ENCODE data around the gene ELF3. TPM values are rescaled to one million over a fixed set of nuclear protein-coding genes. Genes with fewer than 3 reads are reported as not detected.

ELF3 gene
- total RNA-seq, 1 donor, result under 0.01 TPM

GRCh38 chr1:202029171-202029665 lies 18.8 kb downstream of the ELF3 start:
- Histone ChIP-seq H3K4me2 (ENCODE audit: insufficient read depth, low read length) (peak overlapping the region; percentile 27), H4K20me1 (ENCODE audit: insufficient read depth, low read length) (no peaks in the 10 kb centered on the region), H3K4me1 (ENCODE audit: insufficient read depth, low read length) (peaks cover 12% of the 10 kb centered on the region), H3K27ac (ENCODE audit: low read depth, low read length) (peak overlapping the region; percentile 7), H3K9me3 (ENCODE audit: low read depth, low read length) (no peaks in the 10 kb centered on the region), H3K79me2 (ENCODE audit: insufficient read depth, low read length) (no peaks in the 10 kb centered on the region), H3K4me3 (ENCODE audit: insufficient read depth, low read length) (no peak overlapping the region), H2AFZ (ENCODE audit: low read length) (no peak overlapping the region), H3K36me3 (ENCODE audit: insufficient read depth, low read length) (no peaks in the 10 kb centered on the region), H3K27me3 (ENCODE audit: insufficient read depth, low read length) (no peaks in the 10 kb centered on the region)
- TF ChIP-seq CTCF (IDR thresholded peaks at IDR 0.05; ENCODE audit: extremely low read depth, low read depth, low read length), result no peak
- peak; percentile 94 for DNase-seq (ENCODE audit: insufficient read length, low spot score, missing footprints)

- no peak for TF ChIP-seq CTCF (IDR thresholded peaks at IDR 0.05; ENCODE audit: extremely low read depth, low read depth, low read length)
- no peaks in the 10 kb centered on the region for H3K9me3 ChIP-seq (ENCODE audit: low read depth, low read length)
- H3K36me3 ChIP-seq (ENCODE audit: insufficient read depth, low read length), result no peaks in the 10 kb centered on the region
- H3K4me3 ChIP-seq (ENCODE audit: insufficient read depth, low read length), result no peak overlapping the region
- no peaks in the 10 kb centered on the region for H3K79me2 ChIP-seq (ENCODE audit: insufficient read depth, low read length)
- H3K27ac ChIP-seq (ENCODE audit: low read depth, low read length), result peak overlapping the region; percentile 7
- no peak for DNase-seq (ENCODE audit: insufficient read length, low spot score, missing footprints)
- no peaks in the 10 kb centered on the region for H3K27me3 ChIP-seq (ENCODE audit: insufficient read depth, low read length)
- no peak overlapping the region for H2AFZ ChIP-seq (ENCODE audit: low read length)
- no peaks in the 10 kb centered on the region for H4K20me1 ChIP-seq (ENCODE audit: insufficient read depth, low read length)
- peak overlapping the region; percentile 27 for H3K4me2 ChIP-seq (ENCODE audit: insufficient read depth, low read length)
- H3K4me1 ChIP-seq (ENCODE audit: insufficient read depth, low read length), result peaks cover 16% of the 10 kb centered on the region
These were observed 19.3 kb downstream of the ELF3 start for GRCh38 chr1:202029727-202030126.

GRCh38 chr1:202031796-202032195 lies 21.4 kb downstream of the ELF3 start:
- H3K27ac ChIP-seq (ENCODE audit: low read depth, low read length), result no peak overlapping the region
- H3K36me3 ChIP-seq (ENCODE audit: insufficient read depth, low read length), result no peaks in the 10 kb centered on the region
- no peak overlapping the region for H3K4me2 ChIP-seq (ENCODE audit: insufficient read depth, low read length)
- no peaks in the 10 kb centered on the region for H3K27me3 ChIP-seq (ENCODE audit: insufficient read depth, low read length)
- no peak for DNase-seq (ENCODE audit: insufficient read length, low spot score, missing footprints)
- H4K20me1 ChIP-seq (ENCODE audit: insufficient read depth, low read length), result no peaks in the 10 kb centered on the region
- H2AFZ ChIP-seq (ENCODE audit: low read length), result no peak overlapping the region
- H3K79me2 ChIP-seq (ENCODE audit: insufficient read depth, low read length), result no peaks in the 10 kb centered on the region
- TF ChIP-seq CTCF (IDR thresholded peaks at IDR 0.05; ENCODE audit: extremely low read depth, low read depth, low read length), result no peak
- H3K4me3 ChIP-seq (ENCODE audit: insufficient read depth, low read length), result no peak overlapping the region
- no peaks in the 10 kb centered on the region for H3K9me3 ChIP-seq (ENCODE audit: low read depth, low read length)
- H3K4me1 ChIP-seq (ENCODE audit: insufficient read depth, low read length), result peaks cover 27% of the 10 kb centered on the region

GRCh38 chr1:202034149-202034682 lies 23.8 kb downstream of the ELF3 start:
- peak overlapping the region; percentile 33 for H3K4me3 ChIP-seq (ENCODE audit: insufficient read depth, low read length)
- H3K9me3 ChIP-seq (ENCODE audit: low read depth, low read length), result no peaks in the 10 kb centered on the region
- no peaks in the 10 kb centered on the region for H3K27me3 ChIP-seq (ENCODE audit: insufficient read depth, low read length)
- H3K27ac ChIP-seq (ENCODE audit: low read depth, low read length), result peak overlapping the region; percentile 85
- H3K4me2 ChIP-seq (ENCODE audit: insufficient read depth, low read length), result peak overlapping the region; percentile 69
- H3K4me1 ChIP-seq (ENCODE audit: insufficient read depth, low read length), result peaks cover 26% of the 10 kb centered on the region
- peak overlapping the region; percentile 72 for H2AFZ ChIP-seq (ENCODE audit: low read length)
- no peaks in the 10 kb centered on the region for H3K36me3 ChIP-seq (ENCODE audit: insufficient read depth, low read length)
- no peaks in the 10 kb centered on the region for H3K79me2 ChIP-seq (ENCODE audit: insufficient read depth, low read length)
- TF ChIP-seq CTCF (IDR thresholded peaks at IDR 0.05; ENCODE audit: extremely low read depth, low read depth, low read length), result no peak
- no peaks in the 10 kb centered on the region for H4K20me1 ChIP-seq (ENCODE audit: insufficient read depth, low read length)
- DNase-seq (ENCODE audit: insufficient read length, low spot score, missing footprints), result no peak
